ENCODE data around the gene ABCA3.

The ABCA3 gene

GRCh38 chr16:2357331-2357730 lies 16.8 kb upstream of the ABCA3 start:
- DNase-seq (ENCODE audit: low spot score) = no peak

- DNase-seq (ENCODE audit: low spot score) = no peak
Observed at GRCh38 chr16:2350500-2350899, 10.0 kb upstream of the ABCA3 start.

GRCh38 chr16:2343211-2343610 lies 2.7 kb upstream of the ABCA3 start:
- no peak for DNase-seq (ENCODE audit: low spot score)

- DNase-seq (ENCODE audit: low spot score) = no peak
Observed at GRCh38 chr16:2341456-2342447, 1.2 kb upstream of the ABCA3 start.

- peak; percentile 57 for DNase-seq (ENCODE audit: low spot score)
Observed at GRCh38 chr16:2339521-2340484, 725 bp downstream of the ABCA3 start.

GRCh38 chr16:2337431-2338296 lies 2.9 kb downstream of the ABCA3 start:
- no peak for DNase-seq (ENCODE audit: low spot score)

- DNase-seq (ENCODE audit: low spot score) = no peak
Observed at GRCh38 chr16:2335286-2335895, 5.1 kb downstream of the ABCA3 start.

- peak; percentile 17 for DNase-seq (ENCODE audit: low spot score)
Observed at GRCh38 chr16:2333772-2334379, 6.7 kb downstream of the ABCA3 start.

- peak; percentile 2 for DNase-seq (ENCODE audit: low spot score)
Observed at GRCh38 chr16:2333231-2333630, 7.3 kb downstream of the ABCA3 start.

GRCh38 chr16:2331931-2332267 lies 8.6 kb downstream of the ABCA3 start:
- DNase-seq (ENCODE audit: low spot score) = no peak

- no peak for DNase-seq (ENCODE audit: low spot score)
Observed at GRCh38 chr16:2331199-2331930, 9.2 kb downstream of the ABCA3 start.

GRCh38 chr16:2329532-2329931 lies 11.0 kb downstream of the ABCA3 start:
- peak; percentile 4 for DNase-seq (ENCODE audit: low spot score)

- DNase-seq (ENCODE audit: low spot score) = peak; percentile 3
Observed at GRCh38 chr16:2328428-2328827, 12.1 kb downstream of the ABCA3 start.

GRCh38 chr16:2326191-2326590 lies 14.3 kb downstream of the ABCA3 start:
- peak; percentile 4 for DNase-seq (ENCODE audit: low spot score)

GRCh38 chr16:2325791-2326190 lies 14.7 kb downstream of the ABCA3 start:
- DNase-seq (ENCODE audit: low spot score) = no peak

- peak; percentile 4 for DNase-seq (ENCODE audit: low spot score)
Observed at GRCh38 chr16:2325181-2325580, 15.3 kb downstream of the ABCA3 start.

- DNase-seq (ENCODE audit: low spot score) = peak; percentile 5
Observed at GRCh38 chr16:2324296-2324859, 16.1 kb downstream of the ABCA3 start.

- peak; percentile 2 for DNase-seq (ENCODE audit: low spot score)
Observed at GRCh38 chr16:2323701-2324100, 16.8 kb downstream of the ABCA3 start.

- no peak for DNase-seq (ENCODE audit: low spot score)
Observed at GRCh38 chr16:2319606-2320005, 20.9 kb downstream of the ABCA3 start.

Data from AG20443 (cell line).